ENCODE results near the gene KLHL2. TPM values are rescaled to one million over a fixed set of nuclear protein-coding genes. Genes with fewer than 3 reads are reported as not detected.
"Not testable (repeated sequence)": the region's sequence is repeated elsewhere in the genome, so short reads cannot be mapped to it uniquely, and the experiment has no call there.

KLHL2 gene
- total RNA-seq, 2 experiments from 2014 or later = 22.2 to 27.0 TPM

GRCh38 chr4:165208741-165209388 is 1.5 kb downstream of the KLHL2 start:
- peak; percentile 21 for ATAC-seq
- Mint-ChIP-seq H3K36me3 (peaks cover 12% of the 10 kb centered on the region), H3K4me1 (peaks cover 70% of the 10 kb centered on the region), H3K9me3 (ENCODE audit: low read depth) (no peaks in the 10 kb centered on the region), H3K27ac (peak overlapping the region; percentile 45), H3K4me3 (peak overlapping the region; percentile 85), H3K27me3 (no peaks in the 10 kb centered on the region)
- CTCF ChIA-PET = interaction anchor here (1.0 kb wide), 1 partner anchor 96 kb away, joined by 3 read pairs; the partner anchor contains the start of gene TMEM192
- peak; percentile 71 for DNase-seq

GRCh38 chr4:165209796-165210195 is 2.4 kb downstream of the KLHL2 start:
- no peak for DNase-seq
- CTCF ChIA-PET = interaction anchor here (1.2 kb wide), 1 partner anchor 79 kb away, joined by 3 read pairs; no protein-coding TSS in a partner anchor
- no peaks in the 10 kb centered on the region for H3K27me3 Mint-ChIP-seq
- no peak overlapping the region for H3K27ac Mint-ChIP-seq
- H3K36me3 Mint-ChIP-seq = peaks cover 12% of the 10 kb centered on the region
- H3K4me3 Mint-ChIP-seq = no peak overlapping the region
- ATAC-seq = no peak
- H3K9me3 Mint-ChIP-seq (ENCODE audit: low read depth) = no peaks in the 10 kb centered on the region
- H3K4me1 Mint-ChIP-seq = peaks cover 65% of the 10 kb centered on the region

DNA sequence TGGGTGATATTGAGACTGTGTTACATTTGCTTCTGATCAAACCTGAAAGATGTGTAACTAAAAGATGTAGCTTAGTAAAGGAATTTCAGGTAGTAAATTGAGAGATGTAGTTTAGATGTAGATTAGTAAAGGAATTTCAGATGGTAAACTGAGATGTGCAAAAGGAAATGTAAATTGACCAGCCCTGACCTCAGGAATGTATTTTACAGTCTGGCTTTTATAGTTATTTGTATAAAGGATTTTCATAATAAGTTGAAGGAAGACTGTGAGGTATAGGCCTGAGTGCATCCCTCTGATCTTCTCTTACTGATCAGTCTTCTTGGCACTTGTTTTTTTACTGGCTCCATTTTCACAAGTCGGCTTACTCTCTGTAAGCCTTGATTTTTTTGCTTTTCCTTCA is 3.2 kb downstream of the KLHL2 start:
- peaks cover 64% of the 10 kb centered on the region for H3K4me1 Mint-ChIP-seq
- H3K27me3 Mint-ChIP-seq = no peaks in the 10 kb centered on the region
- H3K36me3 Mint-ChIP-seq = peaks cover 12% of the 10 kb centered on the region
- H3K9me3 Mint-ChIP-seq (ENCODE audit: low read depth) = no peaks in the 10 kb centered on the region
- H3K4me3 Mint-ChIP-seq = no peak overlapping the region
- CTCF ChIA-PET = interaction anchor here (1.2 kb wide), 1 partner anchor 80 kb away, joined by 3 read pairs; no protein-coding TSS in a partner anchor
- no peak overlapping the region for H3K27ac Mint-ChIP-seq
- DNase-seq (no peak), ATAC-seq (no peak)

DNA sequence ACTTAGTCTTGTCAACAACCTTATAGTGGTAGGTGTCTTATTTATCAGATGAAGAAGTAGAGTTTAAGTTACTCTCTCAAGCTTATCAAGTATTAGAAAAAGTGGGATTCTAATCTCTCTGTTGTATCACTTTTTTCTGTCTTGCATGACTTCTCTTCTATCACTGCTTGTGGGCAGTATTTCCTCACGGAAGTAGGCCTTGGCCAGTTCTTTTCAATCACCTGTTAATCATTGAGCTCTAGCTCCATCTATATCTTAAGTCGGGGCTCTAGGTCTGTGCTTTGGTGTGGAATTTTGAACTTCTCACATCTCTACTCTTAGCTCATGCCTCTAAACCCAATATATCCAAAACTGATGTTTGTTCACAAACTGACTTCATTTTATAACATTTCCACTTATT is 5.3 kb downstream of the KLHL2 start:
- Mint-ChIP-seq H3K36me3 (peaks cover 20% of the 10 kb centered on the region), H3K4me1 (peaks cover 72% of the 10 kb centered on the region)
- H3K9me3 Mint-ChIP-seq (ENCODE audit: low read depth); H3K27me3 Mint-ChIP-seq; CTCF ChIA-PET; DNase-seq; H3K4me3 Mint-ChIP-seq; ATAC-seq; H3K27ac Mint-ChIP-seq: not testable (repeated sequence)

- CTCF ChIA-PET; DNase-seq; H3K27me3 Mint-ChIP-seq; H3K27ac Mint-ChIP-seq; H3K9me3 Mint-ChIP-seq (ENCODE audit: low read depth); ATAC-seq; H3K4me3 Mint-ChIP-seq: not testable (repeated sequence)
- Mint-ChIP-seq H3K4me1 (peaks cover 75% of the 10 kb centered on the region), H3K36me3 (peaks cover 25% of the 10 kb centered on the region)
Measured at GRCh38 chr4:165213404-165213803, 6.0 kb downstream of the KLHL2 start.

- H3K27me3 Mint-ChIP-seq; H3K9me3 Mint-ChIP-seq (ENCODE audit: low read depth); ATAC-seq; CTCF ChIA-PET; DNase-seq; H3K4me3 Mint-ChIP-seq: not testable (repeated sequence)
- Mint-ChIP-seq H3K27ac (peak overlapping the region; percentile 33), H3K4me1 (peaks cover 70% of the 10 kb centered on the region), H3K36me3 (peaks cover 27% of the 10 kb centered on the region)
Measured at GRCh38 chr4:165213991-165214709, 6.8 kb downstream of the KLHL2 start.

DNA sequence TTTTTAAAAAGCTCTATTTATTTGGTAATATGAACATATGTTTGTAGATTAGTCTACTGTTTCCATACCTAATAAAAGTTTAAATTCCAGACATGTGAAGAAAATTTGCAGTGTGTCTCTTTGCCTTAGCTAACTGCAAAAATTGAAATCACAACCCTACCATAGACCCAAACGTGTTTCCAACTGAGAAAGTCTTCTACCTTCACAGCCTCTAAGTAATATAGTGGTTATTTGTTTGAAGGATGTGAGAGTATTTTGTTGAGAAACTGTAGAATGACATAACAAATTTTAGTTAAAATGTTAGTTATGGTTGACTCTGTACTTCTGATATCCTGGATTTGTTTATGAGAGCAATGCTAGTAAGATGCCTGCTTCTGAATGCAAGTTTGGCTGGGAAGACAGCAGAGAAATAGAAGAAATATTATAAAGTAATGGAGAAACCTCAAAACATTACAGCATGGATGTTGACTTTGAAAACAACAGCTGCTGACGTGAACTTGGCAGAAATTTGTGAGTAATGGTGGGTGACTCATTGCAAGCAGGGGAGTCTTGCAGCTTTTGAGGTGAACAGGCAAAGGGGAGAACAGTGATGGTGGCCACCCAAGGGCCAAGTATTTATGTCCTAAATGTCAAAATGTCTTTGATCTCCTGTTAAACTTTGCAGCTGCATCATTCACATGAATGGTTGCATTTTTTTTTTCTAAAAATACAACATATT is 7.8 kb downstream of the KLHL2 start:
- H3K9me3 Mint-ChIP-seq (ENCODE audit: low read depth); CTCF ChIA-PET; H3K27me3 Mint-ChIP-seq: not testable (repeated sequence)
- Mint-ChIP-seq H3K4me3 (peak overlapping the region; percentile 36), H3K27ac (peak overlapping the region; percentile 84), H3K36me3 (peaks cover 23% of the 10 kb centered on the region), H3K4me1 (peaks cover 64% of the 10 kb centered on the region)
- peak; percentile 71 for DNase-seq
- peak; percentile 90 for ATAC-seq

GRCh38 chr4:165215761-165216487 is 8.6 kb downstream of the KLHL2 start:
- peak overlapping the region; percentile 36 for H3K4me3 Mint-ChIP-seq
- H3K36me3 Mint-ChIP-seq = peaks cover 21% of the 10 kb centered on the region
- peak overlapping the region; percentile 84 for H3K27ac Mint-ChIP-seq
- H3K9me3 Mint-ChIP-seq (ENCODE audit: low read depth); H3K27me3 Mint-ChIP-seq; DNase-seq; CTCF ChIA-PET: not testable (repeated sequence)
- peak; percentile 53 for ATAC-seq
- H3K4me1 Mint-ChIP-seq = peaks cover 58% of the 10 kb centered on the region

- Mint-ChIP-seq H3K4me3 (no peak overlapping the region), H3K27ac (peak overlapping the region; percentile 57), H3K27me3 (no peaks in the 10 kb centered on the region), H3K9me3 (ENCODE audit: low read depth) (no peaks in the 10 kb centered on the region), H3K36me3 (peaks cover 29% of the 10 kb centered on the region), H3K4me1 (peaks cover 63% of the 10 kb centered on the region)
- DNase-seq (no peak), ATAC-seq (no peak)
- CTCF ChIA-PET = no interaction called here
Measured at GRCh38 chr4:165217325-165217724, 10.0 kb downstream of the KLHL2 start.

DNA sequence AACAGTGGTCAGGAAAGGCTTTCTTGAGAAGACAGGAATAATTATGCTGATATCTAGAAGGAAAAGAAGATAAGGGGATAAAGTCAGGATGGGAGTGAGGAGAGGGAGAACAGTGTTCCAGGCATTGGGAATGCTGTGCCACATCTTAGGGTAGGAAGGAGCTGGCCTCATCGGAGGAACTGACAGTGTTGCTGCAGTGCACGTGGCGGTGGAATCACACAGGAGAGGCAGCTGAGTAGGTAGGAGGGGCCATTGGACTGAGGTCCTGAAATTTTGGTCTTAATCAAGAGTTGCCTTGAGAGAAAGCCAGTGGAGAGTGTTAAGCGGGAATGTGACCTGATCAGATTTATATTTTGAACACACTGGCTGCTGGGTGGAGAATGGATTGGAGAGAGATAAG is 13.9 kb downstream of the KLHL2 start:
- H3K4me3 Mint-ChIP-seq; ATAC-seq; H3K9me3 Mint-ChIP-seq (ENCODE audit: low read depth); CTCF ChIA-PET; H3K27me3 Mint-ChIP-seq; DNase-seq: not testable (repeated sequence)
- Mint-ChIP-seq H3K4me1 (peaks cover 48% of the 10 kb centered on the region), H3K27ac (peak overlapping the region; percentile 38), H3K36me3 (peaks cover 34% of the 10 kb centered on the region)

DNA sequence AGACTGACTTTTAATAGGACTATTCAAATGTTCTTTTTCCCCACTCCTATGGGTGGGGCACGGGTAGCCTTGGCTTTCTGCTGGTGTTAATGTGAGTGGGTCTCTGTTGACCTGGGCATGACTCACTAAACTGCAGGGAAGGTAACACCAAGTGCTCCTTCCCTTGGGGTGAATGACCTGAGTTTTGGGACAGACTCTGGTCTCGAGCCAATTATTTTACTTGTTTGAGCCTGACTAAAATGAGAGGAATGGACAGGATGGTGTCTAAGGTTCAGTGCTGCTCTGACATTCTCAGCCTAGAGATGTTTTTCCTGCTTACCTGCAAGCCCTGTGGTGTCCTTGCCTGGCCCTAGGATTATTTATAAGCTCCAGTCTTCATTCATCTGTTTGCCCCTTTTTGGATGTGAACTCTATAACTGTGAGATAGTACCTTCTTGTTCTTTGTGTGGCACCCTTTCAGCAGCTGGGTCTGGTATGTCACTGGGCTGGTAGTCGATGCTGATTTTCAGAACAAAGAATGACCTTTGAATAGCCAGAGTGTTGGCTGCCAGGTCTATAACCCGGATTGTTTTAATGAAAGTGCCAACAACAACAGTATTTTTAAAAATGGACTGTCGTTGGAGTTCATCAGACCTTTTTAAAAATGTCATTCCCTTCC is 14.8 kb downstream of the KLHL2 start:
- DNase-seq; H3K9me3 Mint-ChIP-seq (ENCODE audit: low read depth); ATAC-seq; CTCF ChIA-PET; H3K27me3 Mint-ChIP-seq; H3K4me3 Mint-ChIP-seq: not testable (repeated sequence)
- H3K27ac Mint-ChIP-seq = peak overlapping the region; percentile 83
- H3K36me3 Mint-ChIP-seq = peaks cover 30% of the 10 kb centered on the region
- peaks cover 40% of the 10 kb centered on the region for H3K4me1 Mint-ChIP-seq

DNA sequence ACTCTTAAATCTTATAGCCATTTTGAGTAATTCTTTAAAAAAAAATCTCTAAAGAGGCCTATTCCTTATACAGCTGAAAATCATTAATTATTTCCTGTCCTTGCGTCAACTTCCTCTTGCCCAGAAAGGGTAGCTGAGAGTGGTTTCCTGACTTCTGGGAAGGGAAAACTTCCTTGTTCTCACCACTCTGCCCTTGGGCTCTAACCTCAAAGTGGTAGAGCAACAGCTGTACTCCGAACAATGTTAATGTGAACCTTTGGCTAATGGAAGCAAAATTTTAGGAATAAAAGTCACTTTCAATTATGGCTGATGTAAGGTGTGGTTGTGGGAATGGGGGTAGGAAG is 15.3 kb downstream of the KLHL2 start:
- Mint-ChIP-seq H3K4me1 (peaks cover 35% of the 10 kb centered on the region), H3K27ac (peak overlapping the region; percentile 83), H3K9me3 (ENCODE audit: low read depth) (no peaks in the 10 kb centered on the region), H3K27me3 (no peaks in the 10 kb centered on the region), H3K36me3 (peaks cover 31% of the 10 kb centered on the region), H3K4me3 (peak overlapping the region; percentile 54)
- CTCF ChIA-PET = no interaction called here
- DNase-seq (no peak), ATAC-seq (no peak)

DNA sequence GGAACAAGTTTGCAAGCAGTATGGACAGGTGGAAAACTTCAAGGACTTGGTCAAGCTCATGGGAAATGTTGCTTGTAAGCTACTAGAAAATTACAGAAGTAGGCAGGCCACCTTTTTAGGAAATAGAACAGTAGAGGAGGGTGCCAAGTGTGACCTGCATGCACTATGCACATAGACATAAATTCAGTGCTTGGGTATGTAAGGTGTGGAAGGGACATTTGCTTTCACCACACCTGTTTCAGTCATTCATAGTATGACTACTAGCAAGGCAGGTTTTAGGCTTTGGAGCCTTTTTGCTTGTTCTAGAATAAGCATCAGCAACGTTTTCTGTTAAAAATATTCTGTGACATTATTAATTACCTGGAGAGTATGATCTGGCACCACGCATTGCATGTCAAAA is 20.0 kb downstream of the KLHL2 start:
- ATAC-seq; DNase-seq; H3K4me3 Mint-ChIP-seq; H3K27ac Mint-ChIP-seq; H3K27me3 Mint-ChIP-seq; H3K9me3 Mint-ChIP-seq (ENCODE audit: low read depth); CTCF ChIA-PET: not testable (repeated sequence)
- peaks cover 38% of the 10 kb centered on the region for H3K36me3 Mint-ChIP-seq
- H3K4me1 Mint-ChIP-seq = peaks cover 26% of the 10 kb centered on the region

Measured in activated CD8-positive, alpha-beta memory T cell treated with anti-CD3 and anti-CD28 coated beads, Interleukin-2, amount 10 ng/mL, durations not matched to agents 7 days and 5 days (primary cell).